Fibroblast of villous mesenchyme (primary cell): ENCODE measurements around the gene NME9. TPM values are rescaled to one million over a fixed set of nuclear protein-coding genes. Genes with fewer than 3 reads are reported as not detected.

ENCODE experiments used
- DNase-seq: peaks from one replicate; pipeline ENCODE4 v3.0.0-alpha.2; 2010; ENCODE audit warnings: low read depth
- H3K4me3 ChIP-seq: 2 replicates; pipeline ENCODE4 v1.5.1; 2011; ENCODE audit warnings: low read depth, mild to moderate bottlenecking, low read length
- CTCF ChIP-seq: IDR thresholded peaks from 2 replicates; pipeline ENCODE4 v1.5.1; 2012; ENCODE audit warnings: low read depth, mild to moderate bottlenecking, low read length; ENCODE audit not compliant: insufficient read depth
- total RNA-seq: library from RNA; depleted of rRNA; stranded (reverse); fragments of >200 nt; gene quantifications from 2 replicates; pipeline ENCODE4 v1.2.3, GENCODE V29; 2012

NME9 gene
- total RNA-seq, 1 donor, result under 0.01 TPM

DNA sequence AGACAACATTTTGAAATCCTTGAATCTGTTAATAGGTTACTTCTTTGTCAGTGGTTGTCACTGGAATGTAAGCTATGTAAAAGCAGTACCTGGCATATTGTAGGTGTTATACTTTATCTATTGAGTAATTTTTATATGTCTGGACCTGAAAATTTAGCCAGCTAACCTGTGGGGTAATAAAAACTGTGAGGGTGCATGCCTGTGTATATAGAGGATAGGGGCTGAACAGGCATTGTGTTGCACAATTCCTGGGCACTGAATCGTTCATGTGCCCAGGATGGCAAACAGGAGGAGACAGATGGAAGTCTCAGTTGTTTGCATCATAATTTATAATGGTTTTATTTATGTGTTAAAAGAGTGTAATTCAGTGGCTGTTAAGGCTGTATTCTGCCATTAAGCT, 75.4 kb downstream of the NME9 start:
- H3K4me3 ChIP-seq, result no peak overlapping the region
- no peak for DNase-seq
- TF ChIP-seq CTCF, result no peak

- TF ChIP-seq CTCF, result no peak
Observed at GRCh38 chr3:138253609-138254008, 76.0 kb downstream of the NME9 start.

More at GRCh38 chr3:138253609-138254008, 76.0 kb downstream of the NME9 start:
- no peak overlapping the region for H3K4me3 ChIP-seq
- no peak for DNase-seq

Other genes with a start within 250 kb of the NME9 start
- gene DZIP1L, start 214.2 kb downstream of the NME9 start, total RNA-seq, result 51.5 and 52.7 TPM in 2 replicates
- under 0.01 TPM in 1 of 2 replicates, not detected in the other for gene A4GNT, start 197.5 kb downstream of the NME9 start, total RNA-seq
- 12.9 and 16.8 TPM in 2 replicates for gene DBR1, start 154.9 kb downstream of the NME9 start, total RNA-seq
- gene ARMC8, start 142.6 kb downstream of the NME9 start, total RNA-seq, result 60.9 and 70.8 TPM in 2 replicates
- gene MRAS, start 18.7 kb upstream of the NME9 start, total RNA-seq, result 46.4 and 53.5 TPM in 2 replicates
- under 0.01 TPM in 2 replicates for gene ESYT3, start 104.8 kb upstream of the NME9 start, total RNA-seq